ENCODE results near the gene SLC5A6. TPM values are rescaled to one million over a fixed set of nuclear protein-coding genes. Genes with fewer than 3 reads are reported as not detected.

SLC5A6 gene
- total RNA-seq, 1 experiment from 2014 or later = 122 TPM

- no peak overlapping the region for H3K14ac ChIP-seq (ENCODE audit: insufficient read depth, low read length)
- H3K27ac ChIP-seq (ENCODE audit: insufficient read length, low read depth, low read length) = no peak overlapping the region
- H3K4me2 ChIP-seq (ENCODE audit: insufficient read depth, insufficient read length, low read length) = peak overlapping the region; percentile 46
- H3K18ac ChIP-seq (ENCODE audit: insufficient read length, low read depth, low read length) = no peak overlapping the region
- H3T11ph ChIP-seq (ENCODE audit: low read length) = no peak overlapping the region
- no peaks in the 10 kb centered on the region for H3K9me3 ChIP-seq (ENCODE audit: control insufficient read depth, low read depth, low read length)
- Mint-ChIP-seq H3K27ac (no peak overlapping the region), H3K9me3 (no peaks in the 10 kb centered on the region; a peak in 2 of 5 replicates), H3K36me3 (ENCODE audit: insufficient read depth in 1 of 3, low read depth in 3 of 3) (no peaks in the 10 kb centered on the region; a peak in 2 of 7 replicates), H3K4me1 (peaks cover 27 to 29% of the 10 kb centered on the region in 2 experiments), H3K27me3 (ENCODE audit: low read depth) (peaks cover 54% of the 10 kb centered on the region), H3K4me3 (peak overlapping the region; percentile 58 to 88)
- no peak overlapping the region for H4K91ac ChIP-seq (ENCODE audit: insufficient read length, low read depth, low read length)
- no peak overlapping the region for H2BK5ac ChIP-seq (ENCODE audit: insufficient read length, low read length)
- H2BK120ac ChIP-seq (ENCODE audit: low read depth, low read length, poor library complexity, severe bottlenecking) = no peak overlapping the region
- H2BK20ac ChIP-seq (ENCODE audit: low read depth, low read length, poor library complexity, severe bottlenecking) = no peak overlapping the region
- no peak overlapping the region for H3K56ac ChIP-seq (ENCODE audit: insufficient read length, low read depth, low read length)
- H2BK15ac ChIP-seq (ENCODE audit: low read depth, low read length) = no peak overlapping the region
- H3K23ac ChIP-seq (ENCODE audit: insufficient read length, low read depth, low read length) = no peak overlapping the region
- H3K23me2 ChIP-seq (ENCODE audit: insufficient read length, low read depth, low read length, poor library complexity, severe bottlenecking) = peaks cover 20% of the 10 kb centered on the region
- no peak for TF ChIP-seq CTCF (conservative IDR thresholded peaks at IDR 0.05)
- DNase-seq = no peak
- H3K4me1 ChIP-seq (ENCODE audit: insufficient read depth, low read length) = no peaks in the 10 kb centered on the region; the same call in 1 of the 2 replicates
- no peaks in the 10 kb centered on the region for H3K79me2 ChIP-seq (ENCODE audit: insufficient read depth, low read length)
- H3K4ac ChIP-seq (ENCODE audit: low read depth, low read length) = no peak overlapping the region
- WGBS (ENCODE audit: extremely low coverage, insufficient read length, low lambda C conversion rate) = no CpG with 5 or more reads among the region's 11 CpGs
- no peaks in the 10 kb centered on the region for H3K79me1 ChIP-seq (ENCODE audit: insufficient read depth, low read depth, low read length, poor library complexity, severe bottlenecking)
- H4K8ac ChIP-seq (replicated peaks; ENCODE audit: insufficient read length, low read depth, low read length) = no peak overlapping the region
- H2AFZ ChIP-seq (ENCODE audit: low read length) = no peak overlapping the region
- no peak overlapping the region for H4K5ac ChIP-seq (ENCODE audit: insufficient read length, low read depth, low read length)
- H2BK12ac ChIP-seq (ENCODE audit: insufficient read length, low read depth, low read length) = no peak overlapping the region
- no peak overlapping the region for H2AK5ac ChIP-seq (ENCODE audit: insufficient read length, low read length)
- H4K20me1 ChIP-seq (ENCODE audit: control insufficient read depth, insufficient read depth, insufficient read length) = no peaks in the 10 kb centered on the region
- H3K9ac ChIP-seq (ENCODE audit: extremely low read depth, insufficient read length, low read length) = no peak overlapping the region
- peaks cover 36% of the 10 kb centered on the region; the same call in 1 of the 2 replicates for H3K27me3 ChIP-seq (ENCODE audit: insufficient read depth, low read length)
Observed at GRCh38 chr2:27261241-27261925, 49.3 kb upstream of the SLC5A6 start.
